ENCODE data around the gene TFAP2E.

The TFAP2E gene

DNA sequence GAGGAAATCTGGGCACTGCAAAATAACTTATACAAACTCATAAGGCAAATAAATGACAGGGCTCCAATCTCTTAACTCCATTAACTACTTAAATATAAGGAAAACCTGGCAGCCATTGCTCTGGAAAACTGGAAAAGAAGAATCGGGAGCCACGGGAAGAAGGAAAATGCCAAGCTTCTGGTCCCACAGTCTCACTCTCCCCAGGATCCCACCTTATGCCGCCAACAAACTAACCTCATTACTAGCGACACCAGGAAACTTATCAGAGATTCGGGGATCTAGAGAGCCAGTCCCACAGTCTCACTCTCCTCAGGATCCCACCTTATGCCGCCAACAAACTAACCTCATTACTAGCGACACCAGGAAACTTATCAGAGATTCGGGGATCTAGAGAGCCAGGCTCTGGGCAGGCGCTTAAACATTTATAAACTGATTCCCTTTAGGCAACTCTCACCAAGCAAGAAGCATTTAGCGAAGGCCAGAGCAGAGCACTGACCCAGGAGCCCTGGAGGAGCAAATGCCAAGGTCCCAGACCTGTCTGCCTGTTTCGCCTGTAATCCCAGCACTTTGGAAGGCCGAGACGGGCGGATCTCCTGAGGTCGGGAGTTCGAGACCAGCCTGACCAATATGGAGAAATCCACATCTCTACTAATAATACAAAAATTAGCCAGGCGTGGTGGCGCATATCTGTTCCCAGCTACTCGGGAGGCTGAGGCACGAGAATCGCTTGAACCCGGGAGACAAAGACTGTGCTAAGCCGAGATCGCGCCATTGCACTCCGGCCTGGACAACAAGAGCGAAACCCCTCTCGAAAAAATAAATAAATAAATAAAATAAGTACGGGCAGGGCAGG is 67.5 kb downstream of the TFAP2E start:
- no peak for DNase-seq

DNA sequence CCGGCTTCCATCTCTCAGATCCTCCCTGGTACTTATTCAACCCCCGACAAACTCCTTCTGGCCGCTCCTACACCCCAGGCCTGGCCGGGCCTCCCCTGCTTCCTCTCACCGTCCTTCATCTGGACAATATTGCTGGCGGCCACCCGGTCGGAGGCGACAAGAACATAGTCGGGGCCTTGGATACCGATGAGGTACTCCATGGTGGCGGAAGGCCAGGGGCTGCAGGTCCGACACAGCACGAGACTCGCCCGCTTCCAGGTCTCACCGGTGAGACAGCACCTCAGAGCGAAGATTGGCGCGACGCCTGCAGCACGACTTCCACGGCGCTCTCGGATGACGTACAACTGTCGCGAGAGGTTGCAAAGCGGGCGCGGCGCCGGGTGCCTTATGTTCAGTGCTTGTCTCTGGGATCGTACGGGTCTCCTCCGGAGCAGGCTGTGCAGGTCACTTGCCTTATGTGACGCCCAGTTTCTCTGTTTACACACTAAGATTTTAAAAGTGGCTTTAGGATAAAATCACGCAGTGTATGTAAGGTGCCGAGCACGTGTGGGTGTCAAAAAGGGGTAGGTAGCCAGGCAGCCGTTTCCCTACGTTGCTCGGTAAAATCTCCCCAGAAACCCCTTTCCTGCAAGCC is 68.2 kb downstream of the TFAP2E start, which contains the start of gene PSMB2:
TSS of gene PSMB2 (minus strand) at position 294 of the 634 bp plus-strand sequence. CDS start at position 200, 94 bp downstream.
- DNase-seq: peak; percentile 2 to 97 (median 86)

DNA sequence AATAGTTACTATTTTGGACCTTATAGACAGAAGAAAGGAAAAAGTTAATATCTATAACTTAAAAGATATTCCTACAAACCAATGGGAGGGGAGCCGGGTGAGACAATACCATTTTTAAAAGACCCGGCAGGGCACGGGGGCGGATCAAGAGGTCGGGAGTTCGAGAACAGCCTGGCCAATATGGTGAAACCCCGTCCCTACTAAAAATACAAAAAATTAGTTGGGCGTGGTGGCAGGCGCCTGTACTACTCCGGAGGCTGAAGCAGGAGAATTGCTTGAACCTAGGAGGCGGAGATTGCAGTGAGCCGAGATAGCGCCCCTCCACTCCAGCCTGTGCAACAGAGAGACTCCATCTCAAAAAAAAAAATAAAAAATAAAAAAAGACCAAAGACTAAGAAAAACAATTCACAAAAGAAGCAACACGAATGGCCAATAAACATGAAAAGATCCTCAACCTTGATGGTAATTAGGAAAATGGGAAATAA is 69.4 kb downstream of the TFAP2E start:
- DNase-seq: no peak

DNA sequence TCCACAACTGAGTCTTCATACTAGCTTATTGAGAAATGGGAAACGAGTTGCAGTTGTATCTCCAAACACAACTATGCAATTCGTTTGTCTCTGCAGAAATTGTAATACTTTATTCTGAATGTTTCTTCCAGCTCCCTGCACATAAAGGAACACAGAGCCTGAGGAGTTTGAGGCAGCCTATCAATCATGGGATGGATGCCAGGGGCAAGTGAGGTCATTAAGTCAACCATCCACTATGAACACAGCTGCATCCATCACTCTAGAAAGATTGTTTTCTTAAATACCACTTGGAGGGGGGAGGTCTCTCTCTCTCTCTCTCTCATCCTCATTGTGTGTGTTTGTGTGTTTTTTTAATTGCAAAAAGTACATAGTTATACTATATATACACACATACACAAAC is 71.1 kb downstream of the TFAP2E start:
- DNase-seq: no peak

All from anterior cingulate cortex (tissue), 58 donors.